H9 (cell line): ENCODE measurements around the gene SSPN. TPM values are rescaled to one million over a fixed set of nuclear protein-coding genes. Genes with fewer than 3 reads are reported as not detected.

Source experiments
- DNase-seq: peaks from one replicate; pipeline ENCODE4 v3.0.0-alpha.2; 2017
- H2AFZ ChIP-seq: one replicate; pipeline ENCODE4 v1.6.1; 2013; ENCODE audit warnings: mild to moderate bottlenecking, low read length, control low read depth, moderate library complexity
- H2AK5ac ChIP-seq: 2 replicates; pipeline ENCODE4 v1.6.1; 2013; ENCODE audit warnings: low read length, control low read depth, mixed read lengths; ENCODE audit not compliant: insufficient read length
- H2BK120ac ChIP-seq: one replicate; pipeline ENCODE4 v1.6.1; 2013; ENCODE audit warnings: low read depth, mild to moderate bottlenecking, low read length, control low read depth, inconsistent platforms; ENCODE audit not compliant: poor library complexity, severe bottlenecking
- H2BK12ac ChIP-seq: 2 replicates; pipeline ENCODE4 v1.6.1; 2013; ENCODE audit warnings: low read length, control low read depth, mixed read lengths, low read depth; ENCODE audit not compliant: insufficient read length
- H2BK15ac ChIP-seq: 2 replicates; pipeline ENCODE4 v1.6.1; 2013; ENCODE audit warnings: low read depth, low read length, control low read depth
- H2BK20ac ChIP-seq: one replicate; pipeline ENCODE4 v1.6.1; 2013; ENCODE audit warnings: low read depth, mild to moderate bottlenecking, low read length, control low read depth, inconsistent platforms; ENCODE audit not compliant: poor library complexity, severe bottlenecking
- H2BK5ac ChIP-seq: 2 replicates; pipeline ENCODE4 v1.6.1; 2013; ENCODE audit warnings: low read length, control low read depth, mixed read lengths; ENCODE audit not compliant: insufficient read length
- H3K14ac ChIP-seq: 2 replicates; pipeline ENCODE4 v1.6.1; 2013; ENCODE audit warnings: low read length, control low read depth; ENCODE audit not compliant: insufficient read depth
- H3K18ac ChIP-seq: 2 replicates; pipeline ENCODE4 v1.6.1; 2013; ENCODE audit warnings: low read depth, mild to moderate bottlenecking, mixed read lengths, low read length, control low read depth; ENCODE audit not compliant: insufficient read length
- H3K23ac ChIP-seq: 2 replicates; pipeline ENCODE4 v1.6.1; 2013; ENCODE audit warnings: low read length, control low read depth, mixed read lengths, low read depth; ENCODE audit not compliant: insufficient read length
- H3K23me2 ChIP-seq: 2 replicates; pipeline ENCODE4 v1.6.1; 2013; ENCODE audit warnings: low read depth, mild to moderate bottlenecking, mixed read lengths, low read length, control low read depth; ENCODE audit not compliant: insufficient read length, poor library complexity, severe bottlenecking
- H3K27ac ChIP-seq: 2 replicates; pipeline ENCODE4 v1.5.1; 2013; ENCODE audit warnings: low read length, control low read depth, mixed read lengths, low read depth; ENCODE audit not compliant: insufficient read length
- H3K27me3 ChIP-seq: 2 replicates; pipeline ENCODE4 v1.6.1; 2013; ENCODE audit warnings: low read length, control low read depth, inconsistent platforms; ENCODE audit not compliant: insufficient read depth
- H3K4ac ChIP-seq: 2 replicates; pipeline ENCODE4 v1.6.1; 2013; ENCODE audit warnings: low read depth, mild to moderate bottlenecking, control low read depth, inconsistent platforms, low read length, moderate library complexity
- H3K4me1 ChIP-seq: 2 replicates; pipeline ENCODE4 v1.6.1; 2013; ENCODE audit warnings: low read length, control low read depth, inconsistent platforms; ENCODE audit not compliant: insufficient read depth
- H3K4me2 ChIP-seq: 2 replicates; pipeline ENCODE4 v1.6.1; 2013; ENCODE audit warnings: low read length, control low read depth, mixed read lengths; ENCODE audit not compliant: insufficient read length, insufficient read depth
- H3K56ac ChIP-seq: 2 replicates; pipeline ENCODE4 v1.6.1; 2013; ENCODE audit warnings: low read depth, mild to moderate bottlenecking, mixed read lengths, low read length, control low read depth; ENCODE audit not compliant: insufficient read length
- H3K79me1 ChIP-seq: 2 replicates; pipeline ENCODE4 v1.6.1; 2013; ENCODE audit warnings: low read depth, mild to moderate bottlenecking, moderate library complexity, low read length, control low read depth, inconsistent platforms; ENCODE audit not compliant: insufficient read depth, poor library complexity, severe bottlenecking
- H3K79me2 ChIP-seq: 2 replicates; pipeline ENCODE4 v1.6.1; 2013; ENCODE audit warnings: low read length, control low read depth, inconsistent platforms; ENCODE audit not compliant: insufficient read depth
- H3K9ac ChIP-seq: 2 replicates; pipeline ENCODE4 v1.6.1; 2013; ENCODE audit warnings: low read length, control low read depth, mixed read lengths; ENCODE audit not compliant: insufficient read length; ENCODE audit errors: extremely low read depth
- H3K9me3 ChIP-seq: one replicate; pipeline ENCODE4 v1.6.1; 2013; ENCODE audit warnings: low read depth, low read length, inconsistent platforms; ENCODE audit not compliant: control insufficient read depth
- H3T11ph ChIP-seq: one replicate; pipeline ENCODE4 v1.6.1; 2013; ENCODE audit warnings: mild to moderate bottlenecking, low read length, control low read depth, inconsistent platforms
- H4K20me1 ChIP-seq: one replicate; pipeline ENCODE4 v1.6.1; 2013; ENCODE audit not compliant: control insufficient read depth, insufficient read length, insufficient read depth
- H4K5ac ChIP-seq: 2 replicates; pipeline ENCODE4 v1.6.1; 2013; ENCODE audit warnings: low read depth, mild to moderate bottlenecking, mixed read lengths, low read length, control low read depth; ENCODE audit not compliant: insufficient read length
- H4K8ac ChIP-seq: replicated peaks from 2 replicates; pipeline ENCODE4 v1.6.1; 2013; ENCODE audit warnings: low read length, control low read depth, mixed read lengths, low read depth; ENCODE audit not compliant: insufficient read length
- H4K91ac ChIP-seq: 2 replicates; pipeline ENCODE4 v1.6.1; 2013; ENCODE audit warnings: low read depth, mild to moderate bottlenecking, moderate library complexity, mixed read lengths, low read length, control low read depth; ENCODE audit not compliant: insufficient read length
- H3K27ac Mint-ChIP-seq, 3 experiments: 2 replicates in 2 of 3; 3 replicates in 1 of 3; pipeline ENCODE4 v1.8.0; 2020 to 2021; ENCODE audit warnings: mixed read lengths in 3 of 3, mild to moderate bottlenecking in 1 of 3, moderate library complexity in 1 of 3
- H3K27me3 Mint-ChIP-seq: 2 replicates; pipeline ENCODE4 v1.8.0; 2021; ENCODE audit warnings: low read depth, mild to moderate bottlenecking, moderate library complexity, mixed read lengths
- H3K36me3 Mint-ChIP-seq, 3 experiments: 2 replicates in 2 of 3; 3 replicates in 1 of 3; pipeline ENCODE4 v1.8.0; 2020 to 2021; ENCODE audit warnings: low read depth in 3 of 3, mixed read lengths in 3 of 3; ENCODE audit not compliant: insufficient read depth in 1 of 3
- H3K4me1 Mint-ChIP-seq, 2 experiments: 2 replicates each; pipeline ENCODE4 v1.8.0; 2020; ENCODE audit warnings: mixed read lengths in 2 of 2
- H3K4me3 Mint-ChIP-seq, 2 experiments: 2 replicates in 1 of 2; 3 replicates in 1 of 2; pipeline ENCODE4 v1.8.0; 2020 to 2021; ENCODE audit warnings: mild to moderate bottlenecking in 2 of 2, mixed read lengths in 2 of 2, moderate library complexity in 1 of 2
- H3K9me3 Mint-ChIP-seq, 2 experiments: 2 replicates in 1 of 2; 3 replicates in 1 of 2; pipeline ENCODE4 v1.8.0; 2020; ENCODE audit warnings: mild to moderate bottlenecking in 2 of 2, mixed read lengths in 2 of 2, moderate library complexity in 1 of 2
- CTCF ChIP-seq: fragments of 200-600 bp; sonication (generic); conservative IDR thresholded peaks from 3 replicates; pipeline ENCODE4 v1.8.0; 2021; ENCODE audit warnings: antibody characterized with exemption, mild to moderate bottlenecking
- WGBS: extraction: QIAGEN DNeasy Blood & Tissue Kit; methylation state at CpG from one replicate; pipeline ENCODE4 v1.1.7; 2013; ENCODE audit warnings: missing lambda C conversion rate, low lambda C conversion rate, mixed read lengths; ENCODE audit not compliant: insufficient read length; ENCODE audit errors: extremely low coverage; 5-methylcytosine and 5-hydroxymethylcytosine counted together
- total RNA-seq: library from RNA; stranded (reverse); gene quantifications from 2 replicates; pipeline ENCODE4 v1.2.1, GENCODE V29; 2021

SSPN gene
- total RNA-seq, 1 experiment from 2014 or later, result 0.81 TPM

DNA sequence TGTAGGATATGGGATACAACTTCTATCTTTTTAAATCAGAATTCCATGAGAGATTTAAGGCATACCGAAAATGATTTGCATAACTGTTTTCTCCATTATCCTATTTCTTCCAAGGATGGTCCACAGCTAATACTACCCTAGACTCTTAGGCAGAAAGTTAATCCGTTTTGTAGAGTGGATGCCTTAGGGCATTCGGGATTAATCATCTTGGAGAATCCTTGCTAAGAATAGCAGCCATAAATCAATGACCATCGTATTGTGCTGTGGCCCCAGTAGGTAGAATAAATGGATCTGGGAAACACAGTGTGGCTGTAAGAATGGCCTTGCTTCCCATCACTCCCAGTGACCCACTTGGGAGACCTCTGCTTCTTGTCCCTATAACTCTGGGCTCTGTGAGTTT is 99.6 kb downstream of the SSPN start:
- Mint-ChIP-seq H3K27ac (no peak overlapping the region), H3K4me1 (peaks cover 0 to 4% of the 10 kb centered on the region in 2 experiments; a peak in 1 of 4 replicates), H3K9me3 (no peaks in the 10 kb centered on the region), H3K36me3 (no peaks in the 10 kb centered on the region), H3K4me3 (no peak overlapping the region), H3K27me3 (no peaks in the 10 kb centered on the region; the same call in 1 of the 2 replicates)
- H3K23ac ChIP-seq, result no peak overlapping the region
- no peaks in the 10 kb centered on the region for H3K79me2 ChIP-seq
- H4K8ac ChIP-seq, result no peak overlapping the region
- H2BK120ac ChIP-seq, result no peak overlapping the region
- no peaks in the 10 kb centered on the region for H3K27me3 ChIP-seq
- H2BK5ac ChIP-seq, result no peak overlapping the region
- H2BK20ac ChIP-seq, result no peak overlapping the region
- H3K4ac ChIP-seq, result no peak overlapping the region
- H3K14ac ChIP-seq, result no peak overlapping the region
- H3K4me2 ChIP-seq, result no peak overlapping the region
- no peak for DNase-seq
- H3K9me3 ChIP-seq, result no peaks in the 10 kb centered on the region
- no peak overlapping the region for H3T11ph ChIP-seq
- no peak overlapping the region for H4K91ac ChIP-seq
- H3K23me2 ChIP-seq, result no peaks in the 10 kb centered on the region
- H3K9ac ChIP-seq, result no peak overlapping the region
- no peak overlapping the region for H2BK12ac ChIP-seq
- no peak overlapping the region for H3K56ac ChIP-seq
- no peak overlapping the region for H2BK15ac ChIP-seq
- H4K5ac ChIP-seq, result no peak overlapping the region
- H4K20me1 ChIP-seq, result no peaks in the 10 kb centered on the region
- H3K4me1 ChIP-seq, result no peaks in the 10 kb centered on the region
- H2AK5ac ChIP-seq, result no peak overlapping the region
- H3K79me1 ChIP-seq, result no peaks in the 10 kb centered on the region
- H3K18ac ChIP-seq, result no peak overlapping the region
- H2AFZ ChIP-seq, result no peak overlapping the region
- H3K27ac ChIP-seq, result no peak overlapping the region
- TF ChIP-seq CTCF, result no peak
- WGBS, result no CpG with 5 or more reads among the region's 4 CpGs
